H9 (cell line): ENCODE measurements around the gene SCGB1D1. TPM values are rescaled to one million over a fixed set of nuclear protein-coding genes. Genes with fewer than 3 reads are reported as not detected.

Experiments used
- DNase-seq: peaks from one replicate; pipeline ENCODE4 v3.0.0-alpha.2; 2017
- H2AFZ ChIP-seq: one replicate; pipeline ENCODE4 v1.6.1; 2013; ENCODE audit warnings: mild to moderate bottlenecking, low read length, control low read depth, moderate library complexity
- H2AK5ac ChIP-seq: 2 replicates; pipeline ENCODE4 v1.6.1; 2013; ENCODE audit warnings: low read length, control low read depth, mixed read lengths; ENCODE audit not compliant: insufficient read length
- H2BK120ac ChIP-seq: one replicate; pipeline ENCODE4 v1.6.1; 2013; ENCODE audit warnings: low read depth, mild to moderate bottlenecking, low read length, control low read depth, inconsistent platforms; ENCODE audit not compliant: poor library complexity, severe bottlenecking
- H2BK12ac ChIP-seq: 2 replicates; pipeline ENCODE4 v1.6.1; 2013; ENCODE audit warnings: low read length, control low read depth, mixed read lengths, low read depth; ENCODE audit not compliant: insufficient read length
- H2BK15ac ChIP-seq: 2 replicates; pipeline ENCODE4 v1.6.1; 2013; ENCODE audit warnings: low read depth, low read length, control low read depth
- H2BK20ac ChIP-seq: one replicate; pipeline ENCODE4 v1.6.1; 2013; ENCODE audit warnings: low read depth, mild to moderate bottlenecking, low read length, control low read depth, inconsistent platforms; ENCODE audit not compliant: poor library complexity, severe bottlenecking
- H2BK5ac ChIP-seq: 2 replicates; pipeline ENCODE4 v1.6.1; 2013; ENCODE audit warnings: low read length, control low read depth, mixed read lengths; ENCODE audit not compliant: insufficient read length
- H3K14ac ChIP-seq: 2 replicates; pipeline ENCODE4 v1.6.1; 2013; ENCODE audit warnings: low read length, control low read depth; ENCODE audit not compliant: insufficient read depth
- H3K18ac ChIP-seq: 2 replicates; pipeline ENCODE4 v1.6.1; 2013; ENCODE audit warnings: low read depth, mild to moderate bottlenecking, mixed read lengths, low read length, control low read depth; ENCODE audit not compliant: insufficient read length
- H3K23ac ChIP-seq: 2 replicates; pipeline ENCODE4 v1.6.1; 2013; ENCODE audit warnings: low read length, control low read depth, mixed read lengths, low read depth; ENCODE audit not compliant: insufficient read length
- H3K23me2 ChIP-seq: 2 replicates; pipeline ENCODE4 v1.6.1; 2013; ENCODE audit warnings: low read depth, mild to moderate bottlenecking, mixed read lengths, low read length, control low read depth; ENCODE audit not compliant: insufficient read length, poor library complexity, severe bottlenecking
- H3K27ac ChIP-seq: 2 replicates; pipeline ENCODE4 v1.5.1; 2013; ENCODE audit warnings: low read length, control low read depth, mixed read lengths, low read depth; ENCODE audit not compliant: insufficient read length
- H3K27me3 ChIP-seq: 2 replicates; pipeline ENCODE4 v1.6.1; 2013; ENCODE audit warnings: low read length, control low read depth, inconsistent platforms; ENCODE audit not compliant: insufficient read depth
- H3K4ac ChIP-seq: 2 replicates; pipeline ENCODE4 v1.6.1; 2013; ENCODE audit warnings: low read depth, mild to moderate bottlenecking, control low read depth, inconsistent platforms, low read length, moderate library complexity
- H3K4me1 ChIP-seq: 2 replicates; pipeline ENCODE4 v1.6.1; 2013; ENCODE audit warnings: low read length, control low read depth, inconsistent platforms; ENCODE audit not compliant: insufficient read depth
- H3K4me2 ChIP-seq: 2 replicates; pipeline ENCODE4 v1.6.1; 2013; ENCODE audit warnings: low read length, control low read depth, mixed read lengths; ENCODE audit not compliant: insufficient read length, insufficient read depth
- H3K56ac ChIP-seq: 2 replicates; pipeline ENCODE4 v1.6.1; 2013; ENCODE audit warnings: low read depth, mild to moderate bottlenecking, mixed read lengths, low read length, control low read depth; ENCODE audit not compliant: insufficient read length
- H3K79me1 ChIP-seq: 2 replicates; pipeline ENCODE4 v1.6.1; 2013; ENCODE audit warnings: low read depth, mild to moderate bottlenecking, moderate library complexity, low read length, control low read depth, inconsistent platforms; ENCODE audit not compliant: insufficient read depth, poor library complexity, severe bottlenecking
- H3K79me2 ChIP-seq: 2 replicates; pipeline ENCODE4 v1.6.1; 2013; ENCODE audit warnings: low read length, control low read depth, inconsistent platforms; ENCODE audit not compliant: insufficient read depth
- H3K9ac ChIP-seq: 2 replicates; pipeline ENCODE4 v1.6.1; 2013; ENCODE audit warnings: low read length, control low read depth, mixed read lengths; ENCODE audit not compliant: insufficient read length; ENCODE audit errors: extremely low read depth
- H3K9me3 ChIP-seq: one replicate; pipeline ENCODE4 v1.6.1; 2013; ENCODE audit warnings: low read depth, low read length, inconsistent platforms; ENCODE audit not compliant: control insufficient read depth
- H3T11ph ChIP-seq: one replicate; pipeline ENCODE4 v1.6.1; 2013; ENCODE audit warnings: mild to moderate bottlenecking, low read length, control low read depth, inconsistent platforms
- H4K20me1 ChIP-seq: one replicate; pipeline ENCODE4 v1.6.1; 2013; ENCODE audit not compliant: control insufficient read depth, insufficient read length, insufficient read depth
- H4K5ac ChIP-seq: 2 replicates; pipeline ENCODE4 v1.6.1; 2013; ENCODE audit warnings: low read depth, mild to moderate bottlenecking, mixed read lengths, low read length, control low read depth; ENCODE audit not compliant: insufficient read length
- H4K8ac ChIP-seq: replicated peaks from 2 replicates; pipeline ENCODE4 v1.6.1; 2013; ENCODE audit warnings: low read length, control low read depth, mixed read lengths, low read depth; ENCODE audit not compliant: insufficient read length
- H4K91ac ChIP-seq: 2 replicates; pipeline ENCODE4 v1.6.1; 2013; ENCODE audit warnings: low read depth, mild to moderate bottlenecking, moderate library complexity, mixed read lengths, low read length, control low read depth; ENCODE audit not compliant: insufficient read length
- H3K27ac Mint-ChIP-seq, 3 experiments: 2 replicates in 2 of 3; 3 replicates in 1 of 3; pipeline ENCODE4 v1.8.0; 2020 to 2021; ENCODE audit warnings: mixed read lengths in 3 of 3, mild to moderate bottlenecking in 1 of 3, moderate library complexity in 1 of 3
- H3K27me3 Mint-ChIP-seq: 2 replicates; pipeline ENCODE4 v1.8.0; 2021; ENCODE audit warnings: low read depth, mild to moderate bottlenecking, moderate library complexity, mixed read lengths
- H3K36me3 Mint-ChIP-seq, 3 experiments: 2 replicates in 2 of 3; 3 replicates in 1 of 3; pipeline ENCODE4 v1.8.0; 2020 to 2021; ENCODE audit warnings: low read depth in 3 of 3, mixed read lengths in 3 of 3; ENCODE audit not compliant: insufficient read depth in 1 of 3
- H3K4me1 Mint-ChIP-seq, 2 experiments: 2 replicates each; pipeline ENCODE4 v1.8.0; 2020; ENCODE audit warnings: mixed read lengths in 2 of 2
- H3K4me3 Mint-ChIP-seq, 2 experiments: 2 replicates in 1 of 2; 3 replicates in 1 of 2; pipeline ENCODE4 v1.8.0; 2020 to 2021; ENCODE audit warnings: mild to moderate bottlenecking in 2 of 2, mixed read lengths in 2 of 2, moderate library complexity in 1 of 2
- H3K9me3 Mint-ChIP-seq, 2 experiments: 2 replicates in 1 of 2; 3 replicates in 1 of 2; pipeline ENCODE4 v1.8.0; 2020; ENCODE audit warnings: mild to moderate bottlenecking in 2 of 2, mixed read lengths in 2 of 2, moderate library complexity in 1 of 2
- WGBS: extraction: QIAGEN DNeasy Blood & Tissue Kit; methylation state at CpG from one replicate; pipeline ENCODE4 v1.1.7; 2013; ENCODE audit warnings: missing lambda C conversion rate, low lambda C conversion rate, mixed read lengths; ENCODE audit not compliant: insufficient read length; ENCODE audit errors: extremely low coverage; 5-methylcytosine and 5-hydroxymethylcytosine counted together
- total RNA-seq: library from RNA; stranded (reverse); gene quantifications from 2 replicates; pipeline ENCODE4 v1.2.1, GENCODE V29; 2021
- TF ChIP-seq, protein P1 (sequence below): fragments of 200-600 bp; sonication (generic); conservative IDR thresholded peaks from 3 replicates; pipeline ENCODE4 v1.8.0; 2021; ENCODE audit warnings: antibody characterized with exemption, mild to moderate bottlenecking

The SCGB1D1 gene
- total RNA-seq, 1 experiment from 2014 or later, result not detected

DNA sequence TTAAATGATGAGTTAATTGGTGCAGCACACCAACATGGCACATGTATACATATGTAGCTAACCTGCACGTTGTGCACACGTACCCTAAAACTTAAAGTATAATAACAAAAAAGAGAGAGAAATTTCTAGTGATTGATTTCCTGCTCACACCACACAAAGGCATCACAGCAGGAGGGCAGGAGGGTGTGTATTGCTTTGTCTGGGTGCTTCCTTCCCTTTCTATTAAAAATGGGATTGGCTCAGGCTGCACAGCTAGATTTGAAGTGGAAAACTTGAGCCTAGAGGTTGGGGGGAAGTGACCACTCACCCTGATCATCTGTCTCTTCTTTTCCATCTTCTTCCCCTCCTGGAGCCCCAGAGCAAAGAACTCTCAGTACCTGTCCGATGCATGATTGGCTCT is 51.1 kb downstream of the SCGB1D1 start:
- H2BK120ac ChIP-seq, result no peak overlapping the region
- H3K4ac ChIP-seq, result no peak overlapping the region
- no peak overlapping the region for H2AFZ ChIP-seq
- H3K9ac ChIP-seq, result no peak overlapping the region
- Mint-ChIP-seq H3K9me3 (no peaks in the 10 kb centered on the region), H3K4me3 (no peak overlapping the region), H3K27ac (no peak overlapping the region), H3K36me3 (no peaks in the 10 kb centered on the region), H3K27me3 (peaks cover 19% of the 10 kb centered on the region), H3K4me1 (peaks cover 5 to 13% of the 10 kb centered on the region in 2 experiments; a peak in 2 of 4 replicates)
- H2AK5ac ChIP-seq, result no peak overlapping the region
- no peak overlapping the region for H3K23ac ChIP-seq
- no peaks in the 10 kb centered on the region for H3K4me1 ChIP-seq
- no peak overlapping the region for H2BK12ac ChIP-seq
- H2BK15ac ChIP-seq, result no peak overlapping the region
- no CpG with 5 or more reads among the region's 3 CpGs for WGBS
- no peaks in the 10 kb centered on the region for H3K9me3 ChIP-seq
- H4K91ac ChIP-seq, result no peak overlapping the region
- no peak overlapping the region for H4K5ac ChIP-seq
- H3K4me2 ChIP-seq, result no peak overlapping the region
- H3K79me2 ChIP-seq, result peaks cover 1% of the 10 kb centered on the region; the same call in 1 of the 2 replicates
- H3K14ac ChIP-seq, result no peak overlapping the region
- TF ChIP-seq, protein P1, sequence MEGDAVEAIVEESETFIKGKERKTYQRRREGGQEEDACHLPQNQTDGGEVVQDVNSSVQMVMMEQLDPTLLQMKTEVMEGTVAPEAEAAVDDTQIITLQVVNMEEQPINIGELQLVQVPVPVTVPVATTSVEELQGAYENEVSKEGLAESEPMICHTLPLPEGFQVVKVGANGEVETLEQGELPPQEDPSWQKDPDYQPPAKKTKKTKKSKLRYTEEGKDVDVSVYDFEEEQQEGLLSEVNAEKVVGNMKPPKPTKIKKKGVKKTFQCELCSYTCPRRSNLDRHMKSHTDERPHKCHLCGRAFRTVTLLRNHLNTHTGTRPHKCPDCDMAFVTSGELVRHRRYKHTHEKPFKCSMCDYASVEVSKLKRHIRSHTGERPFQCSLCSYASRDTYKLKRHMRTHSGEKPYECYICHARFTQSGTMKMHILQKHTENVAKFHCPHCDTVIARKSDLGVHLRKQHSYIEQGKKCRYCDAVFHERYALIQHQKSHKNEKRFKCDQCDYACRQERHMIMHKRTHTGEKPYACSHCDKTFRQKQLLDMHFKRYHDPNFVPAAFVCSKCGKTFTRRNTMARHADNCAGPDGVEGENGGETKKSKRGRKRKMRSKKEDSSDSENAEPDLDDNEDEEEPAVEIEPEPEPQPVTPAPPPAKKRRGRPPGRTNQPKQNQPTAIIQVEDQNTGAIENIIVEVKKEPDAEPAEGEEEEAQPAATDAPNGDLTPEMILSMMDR, result no peak
- H3K79me1 ChIP-seq, result no peaks in the 10 kb centered on the region
- H3K56ac ChIP-seq, result no peak overlapping the region
- H3K18ac ChIP-seq, result no peak overlapping the region
- no peak for DNase-seq
- no peak overlapping the region for H2BK20ac ChIP-seq
- no peak overlapping the region for H2BK5ac ChIP-seq
- H3K27ac ChIP-seq, result no peak overlapping the region
- no peaks in the 10 kb centered on the region for H3K27me3 ChIP-seq
- no peak overlapping the region for H3T11ph ChIP-seq
- H4K20me1 ChIP-seq, result no peaks in the 10 kb centered on the region
- no peak overlapping the region for H4K8ac ChIP-seq
- no peaks in the 10 kb centered on the region for H3K23me2 ChIP-seq
